ENCODE results near the gene UBIAD1.
"Not testable (repeated sequence)": the region's sequence is repeated elsewhere in the genome, so short reads cannot be mapped to it uniquely, and the experiment has no call there.

The UBIAD1 gene

GRCh38 chr1:11272832-11273594 is at the start of gene UBIAD1:
Gene UBIAD1, plus strand, starts transcription at chr1:11273198. Its CDS starts 334 bp downstream, at chr1:11273532.
- peak; percentile 75 to 78 for DNase-seq (ENCODE audit: low read depth in 1 of 2, low spot score in 1 of 2)

GRCh38 chr1:11227106-11228077 is 45.6 kb upstream of the UBIAD1 start:
- no peak for DNase-seq (ENCODE audit: low read depth in 1 of 2, low spot score in 1 of 2)

GRCh38 chr1:11229203-11229602 is 43.8 kb upstream of the UBIAD1 start:
- DNase-seq (ENCODE audit: low read depth in 1 of 2, low spot score in 1 of 2), result no peak

GRCh38 chr1:11233208-11233607 is 39.8 kb upstream of the UBIAD1 start:
- no peak for DNase-seq (ENCODE audit: low read depth in 1 of 2, low spot score in 1 of 2)

GRCh38 chr1:11237356-11237755 is 35.6 kb upstream of the UBIAD1 start:
- no peak for DNase-seq (ENCODE audit: low read depth in 1 of 2, low spot score in 1 of 2)

GRCh38 chr1:11238311-11238710 is 34.7 kb upstream of the UBIAD1 start:
- DNase-seq (ENCODE audit: low read depth in 1 of 2, low spot score in 1 of 2), result no peak

GRCh38 chr1:11245248-11245647 is 27.8 kb upstream of the UBIAD1 start:
- no peak for DNase-seq (ENCODE audit: low read depth in 1 of 2, low spot score in 1 of 2)

GRCh38 chr1:11245904-11246719 is 26.9 kb upstream of the UBIAD1 start:
- DNase-seq (ENCODE audit: low read depth in 1 of 2, low spot score in 1 of 2), result no peak

GRCh38 chr1:11248169-11248568 is 24.8 kb upstream of the UBIAD1 start:
- no peak for DNase-seq (ENCODE audit: low read depth in 1 of 2, low spot score in 1 of 2)

- no peak for DNase-seq (ENCODE audit: low read depth in 1 of 2, low spot score in 1 of 2)
These were observed 20.5 kb upstream of the UBIAD1 start for GRCh38 chr1:11252538-11252937.

- DNase-seq (ENCODE audit: low read depth in 1 of 2, low spot score in 1 of 2), result no peak
These were observed 19.8 kb upstream of the UBIAD1 start for GRCh38 chr1:11253226-11253625.

GRCh38 chr1:11256299-11256698 is 16.7 kb upstream of the UBIAD1 start:
- no peak for DNase-seq (ENCODE audit: low read depth in 1 of 2, low spot score in 1 of 2)

- DNase-seq (ENCODE audit: low read depth in 1 of 2, low spot score in 1 of 2), result peak; percentile 89 to 94
These were observed 10.6 kb upstream of the UBIAD1 start, which contains the start of gene MTOR for GRCh38 chr1:11262171-11263049. Gene MTOR, minus strand, starts transcription at chr1:11262551. Its CDS starts 3,142 bp downstream, at chr1:11259409.

GRCh38 chr1:11266268-11267074 is 6.5 kb upstream of the UBIAD1 start:
- DNase-seq (ENCODE audit: low read depth in 1 of 2, low spot score in 1 of 2), result no peak

- DNase-seq (ENCODE audit: low read depth in 1 of 2, low spot score in 1 of 2), result not testable (repeated sequence)
These were observed 5.4 kb upstream of the UBIAD1 start for GRCh38 chr1:11267350-11268337.

GRCh38 chr1:11272544-11272831 is 510 bp upstream of the UBIAD1 start:
- DNase-seq (ENCODE audit: low read depth in 1 of 2, low spot score in 1 of 2), result no peak

GRCh38 chr1:11273595-11274234 is 717 bp downstream of the UBIAD1 start:
- no peak for DNase-seq (ENCODE audit: low read depth in 1 of 2, low spot score in 1 of 2)

- no peak for DNase-seq (ENCODE audit: low read depth in 1 of 2, low spot score in 1 of 2)
These were observed 6.2 kb downstream of the UBIAD1 start for GRCh38 chr1:11279152-11279551.
